T-helper 9 cell (primary cell): ENCODE results near the gene KIF25.
"Not testable (repeated sequence)": the region's sequence is repeated elsewhere in the genome, so short reads cannot be mapped to it uniquely, and the experiment has no call there.

Experiments used
- DNase-seq: peaks from one replicate; pipeline ENCODE4 v3.0.0-alpha.2; 2020

The KIF25 gene

GRCh38 chr6:168073937-168074730 lies 76.7 kb downstream of the KIF25 start:
- DNase-seq, result no peak

GRCh38 chr6:168075216-168075615 lies 77.7 kb downstream of the KIF25 start:
- no peak for DNase-seq

- DNase-seq, result no peak
These were observed 78.3 kb downstream of the KIF25 start for GRCh38 chr6:168075787-168076202.

- DNase-seq, result not testable (repeated sequence)
These were observed 79.9 kb downstream of the KIF25 start for GRCh38 chr6:168077401-168077800.

GRCh38 chr6:168078175-168078942 lies 80.9 kb downstream of the KIF25 start:
- DNase-seq, result no peak

GRCh38 chr6:168078943-168079405 lies 81.5 kb downstream of the KIF25 start, which contains the start of gene FRMD1:
TSS of gene FRMD1 (minus strand) at chr6:168079212. CDS start at chr6:168079094, 118 bp downstream.
- no peak for DNase-seq

GRCh38 chr6:168080393-168081077 lies 83.1 kb downstream of the KIF25 start:
- no peak for DNase-seq

GRCh38 chr6:168081858-168082546 lies 84.5 kb downstream of the KIF25 start:
- DNase-seq, result no peak

- DNase-seq, result no peak
These were observed 85.5 kb downstream of the KIF25 start for GRCh38 chr6:168082860-168083513.

GRCh38 chr6:168083514-168083885 lies 86.0 kb downstream of the KIF25 start:
- no peak for DNase-seq

GRCh38 chr6:168084465-168085160 lies 87.1 kb downstream of the KIF25 start:
- no peak for DNase-seq

- no peak for DNase-seq
These were observed 88.6 kb downstream of the KIF25 start for GRCh38 chr6:168086066-168086465.

- no peak for DNase-seq
These were observed 89.1 kb downstream of the KIF25 start for GRCh38 chr6:168086616-168087015.

GRCh38 chr6:168087436-168088160 lies 90.1 kb downstream of the KIF25 start:
- DNase-seq, result no peak

GRCh38 chr6:168088161-168089053 lies 90.9 kb downstream of the KIF25 start:
- DNase-seq, result no peak

- no peak for DNase-seq
These were observed 92.0 kb downstream of the KIF25 start for GRCh38 chr6:168089186-168090063.

- no peak for DNase-seq
These were observed 92.7 kb downstream of the KIF25 start for GRCh38 chr6:168090064-168090690.

GRCh38 chr6:168090706-168091105 lies 93.2 kb downstream of the KIF25 start:
- no peak for DNase-seq
